H1 (cell line): ENCODE results near the gene GPRIN1. TPM values are rescaled to one million over a fixed set of nuclear protein-coding genes. Genes with fewer than 3 reads are reported as not detected.

ENCODE experiments used
- CTCF ChIA-PET: fragments of 300-600 bp; sonication (Branson Sonifier 250); formaldehyde crosslinking; loops from one replicate; lab custom pipeline; 2021; ENCODE audit not compliant: partially characterized antibody; lab: Charles Lee
- POLR2A ChIA-PET: fragments of 300-600 bp; sonication (Branson Sonifier 250); formaldehyde crosslinking; loops from one replicate; lab custom pipeline; 2021; ENCODE audit warnings: inconsistent platforms; ENCODE audit not compliant: partially characterized antibody; lab: Charles Lee
- DNase-seq, 2 experiments: peaks; one replicate each; pipeline versions ENCODE4 v3.0.0 to v3.0.0-alpha.2; 2010 to 2022; ENCODE audit warnings: low spot score in 2 of 2, low read depth in 1 of 2, mixed read lengths in 1 of 2
- FAIRE-seq: peaks from 2 replicates; lab custom pipeline; 2011; peaks lifted over from hg19 to GRCh38; lab: Jason Lieb, UNC
- H2AFZ ChIP-seq: 2 replicates; pipeline ENCODE4 v1.8.1; 2012; ENCODE audit warnings: low read length, inconsistent platforms
- H2AK5ac ChIP-seq: 2 replicates; pipeline ENCODE4 v1.6.1; 2013; ENCODE audit warnings: low read depth, low read length
- H2BK120ac ChIP-seq: replicated peaks from 2 replicates; pipeline ENCODE3; 2013; ENCODE audit warnings: low read depth, low read length, inconsistent platforms
- H2BK12ac ChIP-seq: 2 replicates; pipeline ENCODE4 v1.6.1; 2013; ENCODE audit warnings: low read depth, low read length
- H2BK15ac ChIP-seq: 2 replicates; pipeline ENCODE4 v1.6.1; 2013; ENCODE audit warnings: low read length
- H2BK20ac ChIP-seq: 2 replicates; pipeline ENCODE4 v1.6.1; 2013; ENCODE audit warnings: low read length
- H2BK5ac ChIP-seq: 2 replicates; pipeline ENCODE4 v1.6.1; 2013; ENCODE audit warnings: low read depth, low read length
- H3K14ac ChIP-seq: 2 replicates; pipeline ENCODE4 v1.6.1; 2013; ENCODE audit warnings: inconsistent platforms; ENCODE audit not compliant: insufficient read length
- H3K18ac ChIP-seq: 2 replicates; pipeline ENCODE4 v1.6.1; 2013; ENCODE audit warnings: low read length; ENCODE audit errors: extremely low read depth
- H3K23ac ChIP-seq: 2 replicates; pipeline ENCODE4 v1.6.1; 2013; ENCODE audit warnings: inconsistent platforms; ENCODE audit not compliant: insufficient read length
- H3K23me2 ChIP-seq: 2 replicates; pipeline ENCODE4 v1.6.1; 2013; ENCODE audit warnings: low read depth, low read length
- H3K27ac ChIP-seq: 2 replicates; pipeline ENCODE4 v1.6.1; 2011; ENCODE audit warnings: low read depth, low read length, inconsistent platforms
- H3K27me3 ChIP-seq, 4 experiments: replicated peaks in 1 of 4; 1 replicate in 1 of 4; 2 replicates in 3 of 4; pipeline versions ENCODE4 v1.6.1 to v1.8.1; 2011 to 2013; ENCODE audit warnings: low read length in 3 of 4, mild to moderate bottlenecking in 3 of 4, inconsistent platforms in 2 of 4, mixed read lengths in 2 of 4, moderate library complexity in 1 of 4; ENCODE audit not compliant: control insufficient read depth in 3 of 4, insufficient read depth in 3 of 4; ENCODE audit errors: extremely low read depth in 1 of 4
- H3K36me3 ChIP-seq, 4 experiments: 2 replicates each; pipeline versions ENCODE4 v1.6.1 to v1.8.1; 2011 to 2013; ENCODE audit warnings: mild to moderate bottlenecking in 4 of 4, low read length in 3 of 4, moderate library complexity in 2 of 4, control low read depth in 1 of 4, inconsistent platforms in 1 of 4; ENCODE audit not compliant: insufficient read depth in 4 of 4, control insufficient read depth in 2 of 4
- H3K4ac ChIP-seq: replicated peaks from 2 replicates; pipeline ENCODE3; 2013; ENCODE audit warnings: low read length, low read depth, mixed read lengths, inconsistent platforms; ENCODE audit not compliant: insufficient read length
- H3K4me1 ChIP-seq, 4 experiments: replicated peaks in 1 of 4; 1 replicate in 1 of 4; 2 replicates in 3 of 4; pipeline versions ENCODE4 v1.6.1 to v1.8.1; 2011 to 2013; ENCODE audit warnings: low read length in 3 of 4, inconsistent platforms in 2 of 4, mixed read lengths in 1 of 4; ENCODE audit not compliant: insufficient read depth in 4 of 4, control insufficient read depth in 3 of 4
- H3K4me2 ChIP-seq, 2 experiments: 2 replicates each; pipeline versions ENCODE4 v1.6.1 to v1.8.1; 2011 to 2013; ENCODE audit warnings: low read depth in 2 of 2, low read length in 2 of 2, control low read depth in 1 of 2, inconsistent platforms in 1 of 2, mild to moderate bottlenecking in 1 of 2; ENCODE audit not compliant: insufficient read depth in 1 of 2
- H3K4me3 ChIP-seq, 4 experiments: fragments of 200-600, 300-600 bp in 1 of 4; sonication (generic), shearing (Covaris generic), sonication (Bioruptor Twin) in 1 of 4; 2 replicates each; pipeline versions ENCODE4 v1.5.1 to v1.8.1; 2011 to 2016; ENCODE audit warnings: low read length in 4 of 4, low read depth in 3 of 4, control low read depth in 2 of 4, inconsistent platforms in 2 of 4, mild to moderate bottlenecking in 2 of 4, mixed read lengths in 1 of 4, moderate library complexity in 1 of 4; ENCODE audit not compliant: insufficient read depth in 2 of 4; ENCODE audit errors: extremely low read depth in 1 of 4
- H3K56ac ChIP-seq: replicated peaks from 2 replicates; pipeline ENCODE3; 2013; ENCODE audit warnings: low read depth, mild to moderate bottlenecking, mixed read lengths, low read length, inconsistent platforms; ENCODE audit not compliant: insufficient read length
- H3K79me1 ChIP-seq: 2 replicates; pipeline ENCODE4 v1.6.1; 2013; ENCODE audit warnings: low read depth, low read length, control low read depth
- H3K79me2 ChIP-seq, 2 experiments: 2 replicates each; pipeline versions ENCODE4 v1.6.1 to v1.8.1; 2012 to 2013; ENCODE audit warnings: low read length in 2 of 2, mild to moderate bottlenecking in 2 of 2, inconsistent platforms in 1 of 2; ENCODE audit not compliant: insufficient read depth in 2 of 2, control insufficient read depth in 1 of 2
- H3K9ac ChIP-seq, 4 experiments: replicated peaks in 1 of 4; 1 replicate in 1 of 4; 2 replicates in 3 of 4; pipeline versions ENCODE4 v1.6.1 to v1.8.1; 2011 to 2013; ENCODE audit warnings: low read depth in 3 of 4, low read length in 3 of 4, control low read depth in 2 of 4, mild to moderate bottlenecking in 2 of 4, moderate library complexity in 2 of 4, inconsistent platforms in 1 of 4; ENCODE audit errors: extremely low read depth in 1 of 4
- H3K9me3 ChIP-seq, 2 experiments: 2 replicates each; pipeline versions ENCODE4 v1.6.1 to v1.8.1; 2012 to 2013; ENCODE audit warnings: mild to moderate bottlenecking in 2 of 2, moderate library complexity in 2 of 2, control low read depth in 1 of 2, inconsistent platforms in 1 of 2, low read depth in 1 of 2, low read length in 1 of 2, mixed read lengths in 1 of 2; ENCODE audit not compliant: insufficient read depth in 2 of 2
- H4K20me1 ChIP-seq, 2 experiments: replicated peaks in 1 of 2; 2 replicates each; pipeline versions ENCODE3 to v1.8.1; 2011 to 2013; ENCODE audit warnings: inconsistent platforms in 2 of 2, low read length in 2 of 2, mild to moderate bottlenecking in 1 of 2; ENCODE audit not compliant: insufficient read depth in 2 of 2, control insufficient read depth in 1 of 2
- H4K5ac ChIP-seq: 2 replicates; pipeline ENCODE4 v1.6.1; 2013; ENCODE audit warnings: low read length, low read depth, mixed read lengths, inconsistent platforms; ENCODE audit not compliant: insufficient read length
- H4K8ac ChIP-seq: 2 replicates; pipeline ENCODE4 v1.8.0; 2013; ENCODE audit warnings: mild to moderate bottlenecking, moderate library complexity, low read length, inconsistent platforms; ENCODE audit not compliant: insufficient read depth; ENCODE audit errors: extremely low read depth
- H4K91ac ChIP-seq: replicated peaks from 2 replicates; pipeline ENCODE3; 2013; ENCODE audit warnings: low read length, mixed read lengths, inconsistent platforms; ENCODE audit not compliant: insufficient read length
- CEBPB ChIP-seq: IDR thresholded peaks from 2 replicates; pipeline ENCODE4 v1.6.1; 2012; ENCODE audit warnings: low read depth, low read length
- CTBP2 ChIP-seq: IDR thresholded peaks from 2 replicates; pipeline ENCODE4 v1.7.0; 2011; ENCODE audit warnings: borderline replicate concordance, mild to moderate bottlenecking, moderate library complexity, mixed read lengths, low read length; ENCODE audit not compliant: insufficient read depth, insufficient read length
- EP300 ChIP-seq, 2 experiments: IDR thresholded peaks; 1 replicate in 1 of 2; 2 replicates in 1 of 2; pipeline ENCODE4 v1.6.1; 2011 to 2012; ENCODE audit warnings: low read depth in 2 of 2, low read length in 2 of 2, mild to moderate bottlenecking in 2 of 2, borderline replicate concordance in 1 of 2, inconsistent platforms in 1 of 2, moderate library complexity in 1 of 2
- EZH2 ChIP-seq: fragments of 200-600 bp; sonication (generic); IDR thresholded peaks from 2 replicates; pipeline ENCODE4 v1.7.1; 2012; ENCODE audit warnings: low read depth, mild to moderate bottlenecking, moderate library complexity, low read length, inconsistent platforms; ENCODE audit not compliant: severe bottlenecking
- GABPA ChIP-seq: IDR thresholded peaks from 2 replicates; pipeline ENCODE4 v1.6.1; 2011; ENCODE audit warnings: mild to moderate bottlenecking, low read length, moderate library complexity, borderline replicate concordance; ENCODE audit not compliant: insufficient read depth
- NRF1 ChIP-seq: IDR thresholded peaks from 2 replicates; pipeline ENCODE4 v1.6.1; 2011; ENCODE audit warnings: mild to moderate bottlenecking, low read depth, low read length, improper control_type of control experiment
- PHF8 ChIP-seq: fragments of 200-600 bp; sonication (generic); conservative IDR thresholded peaks from 2 replicates; pipeline ENCODE4 v1.7.1; 2012; ENCODE audit warnings: low read depth, mild to moderate bottlenecking, inconsistent platforms, low read length, moderate library complexity
- RFX5 ChIP-seq: IDR thresholded peaks from 2 replicates; pipeline ENCODE4 v1.6.1; 2011; ENCODE audit warnings: low read depth, low read length, improper control_type of control experiment, borderline replicate concordance
- RXRA ChIP-seq: IDR thresholded peaks from 2 replicates; pipeline ENCODE4 v1.6.1; 2011; ENCODE audit warnings: low read depth, mild to moderate bottlenecking, low read length, moderate library complexity; ENCODE audit not compliant: insufficient read depth
- SIN3A ChIP-seq, 2 experiments: IDR thresholded peaks in 1 of 2; conservative IDR thresholded peaks in 1 of 2; 2 replicates each; pipeline ENCODE4 v1.6.1; 2011 to 2012; ENCODE audit warnings: low read length in 2 of 2, improper control_type of control experiment in 1 of 2, low read depth in 1 of 2, mild to moderate bottlenecking in 1 of 2
- SP1 ChIP-seq: IDR thresholded peaks from 2 replicates; pipeline ENCODE4 v1.6.1; 2011; ENCODE audit warnings: low read depth, low read length
- SP4 ChIP-seq: IDR thresholded peaks from 2 replicates; pipeline ENCODE4 v1.6.1; 2012; ENCODE audit warnings: low read length, inconsistent platforms
- YY1 ChIP-seq: IDR thresholded peaks from 2 replicates; pipeline ENCODE4 v1.6.1; 2011; ENCODE audit warnings: low read depth, mild to moderate bottlenecking, low read length
- ZNF274 ChIP-seq: IDR thresholded peaks from 2 replicates; pipeline ENCODE4 v1.7.0; 2012; ENCODE audit warnings: low read length, borderline replicate concordance; ENCODE audit errors: extremely low read depth
- WGBS, 2 experiments: shearing (Covaris generic) in 1 of 2; methylation state at CpG; one replicate each; pipeline versions ENCODE4 v1.1.6 to v1.1.7; 2013 to 2015; ENCODE audit warnings: low lambda C conversion rate in 2 of 2, mixed read lengths in 2 of 2, inconsistent platforms in 1 of 2, low coverage in 1 of 2, missing lambda C conversion rate in 1 of 2; ENCODE audit not compliant: insufficient replicate concordance in 2 of 2, insufficient coverage in 1 of 2, insufficient read length in 1 of 2; ENCODE audit errors: extremely low coverage in 1 of 2, missing lambda C conversion rate in 1 of 2; 5-methylcytosine and 5-hydroxymethylcytosine counted together
- polyA plus RNA-seq, 7 experiments: library from polyadenylated mRNA; depleted of rRNA in 3 of 7; stranded (reverse) in 5 of 7; unstranded in 2 of 7; fragments of >200 nt in 5 of 7; fragments of 200-250 nt in 2 of 7; gene quantifications; 1 replicate in 5 of 7; 2 replicates in 1 of 7; 4 replicates in 1 of 7; pipeline versions ENCODE4 v1.2.1 to v1.2.3, GENCODE V29; 2011 to 2013; ENCODE audit warnings: missing spikeins in 2 of 7, mixed read lengths in 2 of 7
- total RNA-seq: library from RNA; stranded (reverse); fragmentation: NEBNext Ultra II Directional; extraction: Animal tissue kit (Norgen Biotek cat#: 25700); gene quantifications from 2 replicates; pipeline ENCODE4 v1.2.1, GENCODE V29; 2021

The GPRIN1 gene
- total and polyA plus RNA-seq, 2 of the 8 experiments (the other 6 are each of a cell fraction or from before 2014, with no cell fraction given) = 3.3 to 12.0 TPM

GRCh38 chr5:176654856-176655255, 44.9 kb upstream of the GPRIN1 start:
- no peak overlapping the region for H2BK120ac ChIP-seq
- no peak overlapping the region for H3K4me2 ChIP-seq
- no peak overlapping the region for H2BK5ac ChIP-seq
- H4K5ac ChIP-seq = no peak overlapping the region
- H3K9me3 ChIP-seq = no peaks in the 10 kb centered on the region
- no peak overlapping the region for H3K4me3 ChIP-seq
- peaks cover 0 to 13% of the 10 kb centered on the region in 2 experiments; a peak in 1 of 4 replicates for H3K79me2 ChIP-seq
- no peak overlapping the region for H3K23ac ChIP-seq
- no peak overlapping the region for H2BK12ac ChIP-seq
- no peak overlapping the region for H3K27ac ChIP-seq
- H2AK5ac ChIP-seq = no peak overlapping the region
- no peak for FAIRE-seq
- peaks cover 0 to 10% of the 10 kb centered on the region in 2 experiments for H4K20me1 ChIP-seq
- no peak for DNase-seq
- no peaks in the 10 kb centered on the region for H3K27me3 ChIP-seq
- H2AFZ ChIP-seq = no peak overlapping the region
- no peak overlapping the region for H3K4ac ChIP-seq
- H3K36me3 ChIP-seq = peaks cover 0 to 6% (median 2%) of the 10 kb centered on the region in 4 experiments; a peak in 3 of 8 replicates
- H3K9ac ChIP-seq = no peak overlapping the region
- H4K8ac ChIP-seq = no peak overlapping the region
- ChIA-PET POLR2A (interaction anchor here (0.8 kb wide), 1 partner anchor 442 kb away, joined by 3 read pairs; no protein-coding TSS in a partner anchor), CTCF (interaction anchor here (1.6 to 35.1 kb wide), 2 partner anchors 32 to 458 kb away, joined by 4 to 859 read pairs; no protein-coding TSS in a partner anchor)
- peaks cover 4% of the 10 kb centered on the region; the same call in 1 of the 2 replicates for H3K23me2 ChIP-seq
- H3K18ac ChIP-seq = no peak overlapping the region
- H2BK15ac ChIP-seq = no peak overlapping the region
- no peak overlapping the region for H3K56ac ChIP-seq
- H3K14ac ChIP-seq = no peak overlapping the region
- H2BK20ac ChIP-seq = no peak overlapping the region
- H3K79me1 ChIP-seq = peaks cover 6% of the 10 kb centered on the region
- H4K91ac ChIP-seq = no peak overlapping the region
- WGBS, 2 experiments = 89% methylated on average over 13 of the region's 14 CpGs; no CpG with 5 or more reads in 1 of the 2 experiments
- H3K4me1 ChIP-seq = peaks cover 0 to 13% (median 3%) of the 10 kb centered on the region in 4 experiments; a peak in 4 of 7 replicates
- no peak for TF ChIP-seq PHF8
- no peak for TF ChIP-seq SP1
- no peak for TF ChIP-seq NRF1
- TF ChIP-seq SP4 = no peak
- no peak for TF ChIP-seq SIN3A (conservative IDR thresholded peaks at IDR 0.05 in 1 of 2, IDR thresholded peaks at IDR 0.05 in 1 of 2; ENCODE audit: low read depth in 1 of 2, low read length in 2 of 2)
- no peak for TF ChIP-seq GABPA
- no peak for TF ChIP-seq CTBP2
- no peak for TF ChIP-seq RXRA
- TF ChIP-seq ZNF274 = no peak
- TF ChIP-seq EP300 (IDR thresholded peaks at IDR 0.05; ENCODE audit: borderline replicate concordance in 1 of 2, low read depth in 2 of 2, low read length in 2 of 2) = no peak
- no peak for TF ChIP-seq RFX5
- TF ChIP-seq YY1 = no peak
- no peak for TF ChIP-seq CEBPB
- no peak for TF ChIP-seq EZH2
